GM21825 (cell line): ENCODE data around the gene SLIT1.

Source experiments
- ATAC-seq: cut with Tn5 transposase; IDR thresholded peaks from one replicate; pipeline ENCODE4 v1.9.1; 2021; ENCODE audit warnings: mild to moderate bottlenecking, moderate library complexity; ENCODE audit not compliant: unreplicated experiment

SLIT1 gene

DNA sequence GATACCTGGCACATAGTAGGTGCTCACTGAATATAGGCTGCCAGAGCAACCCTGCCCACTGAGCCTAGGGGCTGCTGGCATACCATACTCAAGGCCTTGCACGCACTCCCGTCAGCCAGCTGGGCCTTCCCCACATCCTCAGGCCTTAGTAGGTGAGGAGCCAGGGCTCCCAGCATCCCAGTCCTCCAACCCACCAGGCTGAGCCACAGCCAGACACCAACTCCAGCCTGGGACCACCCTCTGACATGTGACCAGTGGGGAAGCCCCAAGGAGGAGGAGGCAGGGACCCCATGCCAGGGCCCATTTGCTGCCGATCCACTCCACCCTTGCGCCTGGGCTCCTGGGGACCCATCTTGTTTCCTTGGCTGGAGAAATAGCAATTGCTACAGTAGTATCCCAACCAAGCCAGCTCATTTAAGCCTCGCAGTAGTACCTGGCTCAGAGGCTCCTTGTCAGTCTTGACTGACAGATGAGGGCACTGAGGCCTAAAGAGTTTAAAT is 11.4 kb downstream of the SLIT1 start:
- no peak for ATAC-seq

DNA sequence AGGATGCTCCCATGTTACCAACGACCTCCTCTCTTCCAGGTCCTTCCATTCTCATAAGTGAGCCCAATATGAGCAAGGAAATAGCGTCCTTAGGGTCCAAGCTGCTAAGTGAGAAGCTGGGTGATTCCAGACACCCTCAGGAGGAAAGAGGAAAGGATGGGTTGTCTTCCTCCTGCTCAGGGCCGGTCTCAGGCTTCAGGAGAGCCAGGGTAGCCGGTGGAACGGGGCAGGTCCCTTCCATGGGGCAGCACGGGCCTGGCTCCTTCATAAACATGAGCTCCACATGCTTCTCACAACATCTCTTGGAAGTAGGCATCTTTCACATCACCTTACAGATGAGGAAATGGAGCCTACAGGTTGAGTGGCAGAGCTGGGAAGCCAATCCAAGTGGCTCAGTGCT is 12.7 kb downstream of the SLIT1 start:
- ATAC-seq: no peak

GRCh38 chr10:97171001-97171400 is 14.8 kb downstream of the SLIT1 start:
- no peak for ATAC-seq

GRCh38 chr10:97169911-97170693 is 15.7 kb downstream of the SLIT1 start:
- ATAC-seq: no peak

GRCh38 chr10:97169063-97169462 is 16.7 kb downstream of the SLIT1 start:
- ATAC-seq: no peak

DNA sequence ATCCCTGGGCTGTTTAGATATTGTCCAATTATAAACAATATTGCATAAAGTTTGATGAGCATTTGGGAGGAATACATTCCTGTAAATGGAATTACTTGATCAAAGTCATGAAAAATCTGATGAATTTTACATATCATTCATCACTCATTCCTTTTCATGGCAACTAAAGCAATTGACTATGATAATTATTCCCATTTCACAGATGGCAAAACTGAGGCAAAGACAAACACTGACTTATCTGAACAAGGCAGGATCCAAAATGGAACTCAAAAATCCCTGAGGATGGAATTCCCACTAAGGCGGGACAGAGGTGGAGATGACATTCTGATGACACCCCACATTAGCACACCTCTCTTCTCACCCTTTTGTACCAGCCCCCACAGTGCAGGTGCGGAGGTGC is 17.1 kb downstream of the SLIT1 start:
- ATAC-seq: no peak

DNA sequence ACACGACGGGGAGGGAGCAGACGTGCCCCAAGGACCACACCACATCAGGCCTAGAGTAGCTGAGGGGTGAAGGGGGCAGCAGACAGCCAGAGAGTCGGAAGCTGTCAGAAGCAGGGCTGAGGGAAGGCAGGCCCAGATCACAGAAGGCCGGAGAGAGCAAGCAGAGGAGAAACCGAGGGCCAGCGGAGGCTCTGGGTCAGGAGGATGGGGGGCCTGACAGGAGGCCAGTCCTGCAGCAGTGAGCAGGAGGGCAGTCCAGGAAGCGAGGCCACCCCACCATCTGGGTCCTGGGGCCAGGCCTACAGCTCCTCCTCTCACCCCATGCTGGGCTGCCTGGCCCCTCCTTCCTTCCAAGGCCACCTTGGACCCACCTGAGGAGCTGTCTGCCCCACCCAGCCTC is 20.3 kb downstream of the SLIT1 start:
- no peak for ATAC-seq

GRCh38 chr10:97163781-97164501 is 21.8 kb downstream of the SLIT1 start:
- no peak for ATAC-seq

- no peak for ATAC-seq
Observed at GRCh38 chr10:97163181-97163580, 22.6 kb downstream of the SLIT1 start.

GRCh38 chr10:97159646-97160305 is 26.0 kb downstream of the SLIT1 start:
- no peak for ATAC-seq

DNA sequence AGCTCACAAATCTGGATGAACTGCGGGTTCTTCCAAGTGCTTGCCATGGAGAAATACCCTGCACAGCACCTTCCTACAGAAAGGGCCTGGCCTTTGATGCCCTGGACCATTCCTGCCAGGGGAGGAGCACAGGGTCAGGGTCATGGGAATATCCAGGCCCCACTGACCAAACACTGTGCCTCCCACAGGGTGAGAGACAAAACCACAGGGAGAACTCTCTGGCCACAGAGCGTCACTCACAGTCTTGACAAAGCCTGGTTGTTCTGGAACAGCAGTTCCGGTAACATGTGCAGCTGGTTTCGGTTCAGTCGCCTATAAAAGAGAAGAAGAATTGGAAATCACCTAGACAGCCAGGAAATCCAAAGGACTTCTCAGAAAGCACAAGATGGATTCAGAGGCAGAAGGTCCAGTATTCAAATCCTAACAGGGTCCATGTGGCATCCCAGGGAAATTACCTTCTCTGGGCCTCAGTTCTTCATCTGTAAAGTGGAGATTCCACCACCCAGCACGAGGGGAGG is 28.1 kb downstream of the SLIT1 start:
- ATAC-seq: no peak

DNA sequence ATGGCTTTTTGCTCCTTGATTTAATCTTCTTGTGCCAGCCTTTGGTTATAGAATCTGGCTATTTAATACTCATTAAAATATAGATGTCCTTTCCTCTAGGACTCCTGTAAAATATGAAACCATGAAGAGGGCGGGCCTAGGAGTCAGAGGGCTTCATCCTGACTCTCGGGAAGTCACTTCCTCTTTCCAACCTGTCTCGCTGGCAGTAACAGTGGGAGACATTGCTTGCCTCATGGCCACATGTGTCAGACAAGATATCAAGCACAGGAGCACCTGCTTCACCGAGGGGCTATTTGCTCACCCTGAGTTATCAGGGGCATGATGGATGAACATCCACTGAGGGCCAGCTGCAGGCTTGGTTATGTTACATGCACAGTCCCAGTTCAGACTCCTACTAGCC is 31.0 kb downstream of the SLIT1 start:
- ATAC-seq: no peak

- no peak for ATAC-seq
Observed at GRCh38 chr10:97154162-97154561, 31.6 kb downstream of the SLIT1 start.

GRCh38 chr10:97153270-97153850 is 32.4 kb downstream of the SLIT1 start:
- ATAC-seq: no peak

DNA sequence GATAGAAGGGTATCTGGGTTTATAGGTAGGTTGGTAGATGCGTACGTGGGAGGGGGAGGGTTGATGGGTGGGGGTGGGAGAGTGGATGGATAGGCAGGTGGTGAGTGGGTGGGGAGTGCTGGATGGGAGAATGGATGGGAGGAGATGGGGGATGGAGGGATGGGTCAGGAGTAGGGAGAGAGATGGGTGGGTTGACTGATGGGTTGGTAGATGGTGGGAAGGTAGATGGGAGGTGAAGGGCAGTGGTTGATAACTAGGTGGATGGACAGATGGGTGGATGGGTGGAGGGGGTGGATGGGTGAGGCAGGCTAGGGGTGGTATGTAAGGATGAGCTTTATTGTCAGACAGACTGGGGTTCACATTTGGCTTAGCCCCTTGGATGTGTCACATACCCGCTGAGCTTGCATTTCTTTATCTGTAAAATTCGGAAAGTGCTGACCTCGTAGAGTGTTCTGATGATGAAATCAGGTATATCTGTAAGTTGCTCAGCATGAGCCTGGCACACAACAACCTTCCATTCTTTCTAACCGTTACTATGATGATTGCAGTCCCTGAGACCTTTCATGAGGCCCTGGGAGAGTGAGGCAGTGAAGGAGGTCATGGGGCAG is 34.3 kb downstream of the SLIT1 start:
- no peak for ATAC-seq

GRCh38 chr10:97150616-97151015 is 35.1 kb downstream of the SLIT1 start:
- ATAC-seq: no peak

- no peak for ATAC-seq
Observed at GRCh38 chr10:97150013-97150595, 35.7 kb downstream of the SLIT1 start.

- ATAC-seq: no peak
Observed at GRCh38 chr10:97149079-97149531, 36.7 kb downstream of the SLIT1 start.

DNA sequence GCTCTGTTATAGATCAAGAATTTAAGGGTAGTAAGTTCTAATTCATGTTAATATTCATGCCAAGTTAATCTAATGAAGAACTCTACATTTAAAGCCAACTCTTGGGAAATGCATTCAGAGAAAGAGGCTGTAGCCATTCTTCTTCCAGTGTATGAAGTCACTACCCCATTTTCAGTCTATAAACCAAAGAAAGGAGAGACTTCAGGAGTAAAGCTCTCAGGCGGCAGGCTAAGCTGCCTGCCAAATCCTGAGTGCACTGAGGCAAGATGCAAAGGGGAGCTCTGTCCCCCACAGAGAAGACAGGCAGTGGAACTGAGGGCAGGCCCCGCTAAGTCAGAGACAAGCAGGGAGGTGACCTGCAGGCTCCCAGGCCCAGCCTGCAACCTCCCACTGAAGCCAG is 41.5 kb downstream of the SLIT1 start:
- no peak for ATAC-seq

DNA sequence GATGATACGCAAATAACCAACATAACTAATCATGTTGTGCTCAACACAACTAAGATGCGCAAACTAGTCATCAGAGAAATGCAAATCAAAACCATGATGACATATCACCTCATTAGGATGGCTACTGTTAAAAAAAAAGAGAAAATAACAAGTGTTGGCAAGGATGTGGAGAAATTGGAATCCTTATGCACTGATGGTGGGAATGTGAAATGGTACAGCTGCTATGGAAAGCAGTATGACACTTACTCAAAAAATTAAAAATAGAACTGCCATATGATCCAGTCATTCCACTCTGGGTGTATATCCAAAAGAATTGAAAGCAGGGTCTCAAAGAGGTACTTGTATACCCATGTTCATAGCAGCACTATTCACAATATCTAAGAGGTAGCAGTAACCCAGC is 42.9 kb downstream of the SLIT1 start:
- no peak for ATAC-seq
